HG02678 (cell line): Measurements from ENCODE around the gene FAM171A2.

Source experiments
- ATAC-seq: cut with Tn5 transposase; IDR thresholded peaks from one replicate; pipeline ENCODE4 v1.9.1; 2021; ENCODE audit warnings: mild to moderate bottlenecking, moderate library complexity; ENCODE audit not compliant: unreplicated experiment

The FAM171A2 gene

GRCh38 chr17:44361292-44362260, 2.1 kb downstream of the FAM171A2 start:
- ATAC-seq, result no peak

- no peak for ATAC-seq
These were observed 2.8 kb downstream of the FAM171A2 start for GRCh38 chr17:44360826-44361225.

GRCh38 chr17:44360144-44360533, 3.5 kb downstream of the FAM171A2 start:
- no peak for ATAC-seq

- no peak for ATAC-seq
These were observed 4.1 kb downstream of the FAM171A2 start for GRCh38 chr17:44359458-44360143.

GRCh38 chr17:44359006-44359405, 4.6 kb downstream of the FAM171A2 start:
- ATAC-seq, result no peak

- ATAC-seq, result no peak
These were observed 5.6 kb downstream of the FAM171A2 start for GRCh38 chr17:44358066-44358465.

GRCh38 chr17:44356241-44356640, 7.4 kb downstream of the FAM171A2 start:
- no peak for ATAC-seq

- no peak for ATAC-seq
These were observed 8.0 kb downstream of the FAM171A2 start for GRCh38 chr17:44355642-44356099.

- ATAC-seq, result no peak
These were observed 8.8 kb downstream of the FAM171A2 start for GRCh38 chr17:44354582-44355561.

GRCh38 chr17:44353672-44354331, 9.9 kb downstream of the FAM171A2 start:
- ATAC-seq, result no peak

- ATAC-seq, result no peak
These were observed 10.6 kb downstream of the FAM171A2 start for GRCh38 chr17:44352828-44353671.

GRCh38 chr17:44351961-44352827, 11.5 kb downstream of the FAM171A2 start:
- ATAC-seq, result no peak

GRCh38 chr17:44351464-44351863, 12.2 kb downstream of the FAM171A2 start:
- ATAC-seq, result no peak

- ATAC-seq, result no peak
These were observed 12.9 kb downstream of the FAM171A2 start for GRCh38 chr17:44350733-44351226.

- ATAC-seq, result no peak
These were observed 14.0 kb downstream of the FAM171A2 start for GRCh38 chr17:44349553-44350070.

GRCh38 chr17:44348988-44349364, 14.7 kb downstream of the FAM171A2 start:
- ATAC-seq, result no peak

GRCh38 chr17:44348234-44348987, 15.2 kb downstream of the FAM171A2 start:
- ATAC-seq, result peak; percentile 48
